ENCODE data around the gene OR6X1. TPM values are rescaled to one million over a fixed set of nuclear protein-coding genes. Genes with fewer than 3 reads are reported as not detected.

Gene OR6X1
- total RNA-seq, 6 experiments from 2014 or later: not detected

- TF ChIP-seq CTCF (IDR thresholded peaks at IDR 0.05): no peak
- Mint-ChIP-seq H3K4me1 (ENCODE audit: low read depth) (no peaks in the 10 kb centered on the region), H3K27me3 (ENCODE audit: insufficient read depth) (0 out of 2 replicates have a peak, but pooled peaks cover 1% of the 10 kb centered on the region), H3K9me3 (no peaks in the 10 kb centered on the region), H3K27ac (no peak overlapping the region), H3K36me3 (ENCODE audit: low read depth) (no peaks in the 10 kb centered on the region), H3K4me3 (no peak overlapping the region)
- no peak for DNase-seq
These were observed 16.4 kb upstream of the OR6X1 start for GRCh38 chr11:123770712-123771111.

- Mint-ChIP-seq H3K4me3 (no peak overlapping the region), H3K9me3 (peaks cover 11% of the 10 kb centered on the region), H3K27ac (no peak overlapping the region), H3K4me1 (ENCODE audit: low read depth) (no peaks in the 10 kb centered on the region), H3K27me3 (ENCODE audit: insufficient read depth) (0 out of 2 replicates have a peak, but pooled peaks cover 1% of the 10 kb centered on the region), H3K36me3 (ENCODE audit: low read depth) (peaks cover 8% of the 10 kb centered on the region)
- no peak for DNase-seq
- no peak for TF ChIP-seq CTCF (IDR thresholded peaks at IDR 0.05)
These were observed 11.3 kb upstream of the OR6X1 start for GRCh38 chr11:123765601-123766000.

GRCh38 chr11:123762422-123762821, 8.1 kb upstream of the OR6X1 start:
- Mint-ChIP-seq H3K36me3 (ENCODE audit: low read depth) (peaks cover 8% of the 10 kb centered on the region), H3K4me3 (no peak overlapping the region), H3K4me1 (ENCODE audit: low read depth) (no peaks in the 10 kb centered on the region), H3K27ac (no peak overlapping the region), H3K27me3 (ENCODE audit: insufficient read depth) (no peaks in the 10 kb centered on the region; the same call in 1 of the 2 replicates), H3K9me3 (peaks cover 11% of the 10 kb centered on the region)
- no peak for TF ChIP-seq CTCF (IDR thresholded peaks at IDR 0.05)
- no peak for DNase-seq

DNA sequence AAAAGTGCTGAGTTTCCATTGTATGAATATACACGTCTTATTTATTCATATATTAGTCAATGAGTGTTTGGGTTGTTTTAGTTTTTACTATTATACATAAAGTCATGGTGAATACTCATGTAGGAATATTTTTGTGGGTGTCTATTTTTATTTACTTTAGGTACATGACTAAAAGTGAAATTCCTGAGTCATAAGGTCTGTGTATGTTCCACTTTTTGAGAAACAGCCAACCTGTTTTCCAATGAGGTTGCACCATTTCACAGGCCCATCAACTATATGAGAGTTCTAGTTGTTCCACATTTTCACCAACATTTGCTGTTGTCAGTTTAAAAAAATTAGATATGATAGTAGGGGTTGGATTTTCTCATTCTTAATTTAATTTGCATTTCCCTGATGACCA, 6.6 kb upstream of the OR6X1 start:
- Mint-ChIP-seq H3K27ac (no peak overlapping the region), H3K9me3 (peaks cover 11% of the 10 kb centered on the region), H3K27me3 (ENCODE audit: insufficient read depth) (no peaks in the 10 kb centered on the region; the same call in 1 of the 2 replicates), H3K4me3 (no peak overlapping the region), H3K4me1 (ENCODE audit: low read depth) (no peaks in the 10 kb centered on the region), H3K36me3 (ENCODE audit: low read depth) (peaks cover 8% of the 10 kb centered on the region)
- DNase-seq: no peak
- TF ChIP-seq CTCF (IDR thresholded peaks at IDR 0.05): no peak

- H3K36me3 Mint-ChIP-seq (ENCODE audit: low read depth): peaks cover 8% of the 10 kb centered on the region
- DNase-seq: no peak
- peaks cover 11% of the 10 kb centered on the region for H3K9me3 Mint-ChIP-seq
- no peak for TF ChIP-seq CTCF (IDR thresholded peaks at IDR 0.05)
- no peak overlapping the region for H3K27ac Mint-ChIP-seq
- no peak overlapping the region for H3K4me3 Mint-ChIP-seq
- no peaks in the 10 kb centered on the region for H3K4me1 Mint-ChIP-seq (ENCODE audit: low read depth)
- no peaks in the 10 kb centered on the region; the same call in 1 of the 2 replicates for H3K27me3 Mint-ChIP-seq (ENCODE audit: insufficient read depth)
These were observed 3.7 kb upstream of the OR6X1 start for GRCh38 chr11:123757976-123758375.

DNA sequence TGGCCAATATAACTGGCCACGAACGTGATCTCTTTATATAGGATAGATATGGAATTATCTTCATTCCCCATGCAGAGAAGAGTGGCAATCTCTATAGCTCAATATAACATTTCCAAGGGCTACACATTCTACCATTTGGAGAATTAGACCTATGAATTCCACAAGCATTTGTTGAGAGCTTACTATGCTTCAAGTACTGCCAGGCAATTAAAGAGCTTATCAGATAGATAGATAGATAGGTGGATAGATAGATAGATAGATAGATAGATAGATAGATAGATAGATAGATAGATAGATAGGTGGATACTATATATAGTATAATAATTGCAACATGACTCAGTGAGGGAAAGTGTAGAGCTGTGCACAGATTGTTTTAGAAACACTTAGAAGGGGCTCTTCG, 1.5 kb upstream of the OR6X1 start:
- no peaks in the 10 kb centered on the region for H3K9me3 Mint-ChIP-seq
- no peak for TF ChIP-seq CTCF (IDR thresholded peaks at IDR 0.05)
- no peak overlapping the region for H3K4me3 Mint-ChIP-seq
- no peaks in the 10 kb centered on the region; the same call in 1 of the 2 replicates for H3K27me3 Mint-ChIP-seq (ENCODE audit: insufficient read depth)
- no peaks in the 10 kb centered on the region for H3K36me3 Mint-ChIP-seq (ENCODE audit: low read depth)
- no peak for DNase-seq
- H3K4me1 Mint-ChIP-seq (ENCODE audit: low read depth): no peaks in the 10 kb centered on the region
- H3K27ac Mint-ChIP-seq: no peak overlapping the region

All from HFFc6 (cell line).